ENCODE data around the gene LRRC36.

DNA sequence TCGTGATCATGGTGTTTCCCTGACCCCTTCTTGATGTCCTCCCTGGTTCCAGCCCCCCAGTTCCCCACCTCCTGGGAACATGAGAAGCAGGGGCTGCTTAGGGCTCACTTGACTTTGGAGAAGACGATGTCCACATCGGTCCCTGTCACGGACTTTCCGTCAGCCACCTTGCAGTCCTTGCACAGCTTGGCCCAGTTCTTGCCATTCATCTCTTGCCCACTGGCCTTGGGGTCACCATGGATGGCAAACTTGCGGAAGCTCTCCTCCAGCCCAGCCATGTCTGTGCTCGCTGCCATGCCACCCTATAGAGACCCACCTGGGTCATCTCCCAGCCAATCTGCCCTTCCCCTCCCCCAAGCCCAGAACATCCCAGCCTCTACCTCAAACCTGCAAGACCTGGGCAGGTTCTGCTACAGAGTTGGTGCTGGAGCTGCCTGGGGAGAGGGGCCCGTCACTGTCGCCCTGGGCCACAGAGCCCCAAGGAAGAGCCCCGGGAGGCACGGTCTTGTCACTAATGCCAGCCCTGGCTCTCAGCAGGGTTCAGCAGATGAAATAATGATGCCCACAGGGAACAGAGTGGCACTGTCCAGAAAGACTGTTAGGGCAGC lies 64.3 kb downstream of the LRRC36 start:
- TF ChIP-seq, protein P1, sequence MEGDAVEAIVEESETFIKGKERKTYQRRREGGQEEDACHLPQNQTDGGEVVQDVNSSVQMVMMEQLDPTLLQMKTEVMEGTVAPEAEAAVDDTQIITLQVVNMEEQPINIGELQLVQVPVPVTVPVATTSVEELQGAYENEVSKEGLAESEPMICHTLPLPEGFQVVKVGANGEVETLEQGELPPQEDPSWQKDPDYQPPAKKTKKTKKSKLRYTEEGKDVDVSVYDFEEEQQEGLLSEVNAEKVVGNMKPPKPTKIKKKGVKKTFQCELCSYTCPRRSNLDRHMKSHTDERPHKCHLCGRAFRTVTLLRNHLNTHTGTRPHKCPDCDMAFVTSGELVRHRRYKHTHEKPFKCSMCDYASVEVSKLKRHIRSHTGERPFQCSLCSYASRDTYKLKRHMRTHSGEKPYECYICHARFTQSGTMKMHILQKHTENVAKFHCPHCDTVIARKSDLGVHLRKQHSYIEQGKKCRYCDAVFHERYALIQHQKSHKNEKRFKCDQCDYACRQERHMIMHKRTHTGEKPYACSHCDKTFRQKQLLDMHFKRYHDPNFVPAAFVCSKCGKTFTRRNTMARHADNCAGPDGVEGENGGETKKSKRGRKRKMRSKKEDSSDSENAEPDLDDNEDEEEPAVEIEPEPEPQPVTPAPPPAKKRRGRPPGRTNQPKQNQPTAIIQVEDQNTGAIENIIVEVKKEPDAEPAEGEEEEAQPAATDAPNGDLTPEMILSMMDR (IDR thresholded peaks at IDR 0.05): no peak
- no peak for TF ChIP-seq POLR2A (IDR thresholded peaks at IDR 0.05)

Measured in right lobe of liver (tissue), 4 donors.